GM23338 (cell line): Measurements from ENCODE around the gene ERH. TPM values are rescaled to one million over a fixed set of nuclear protein-coding genes. Genes with fewer than 3 reads are reported as not detected.

Source experiments
- CREB1 ChIP-seq: fragments of 250-450 bp; sonication (Bioruptor Pico); IDR thresholded peaks from 2 replicates; pipeline ENCODE4 v1.5.0; 2020; ENCODE audit warnings: low read depth, mild to moderate bottlenecking, moderate library complexity
- EZH2 ChIP-seq: fragments of 200-600 bp; sonication (generic); IDR thresholded peaks from one replicate; pipeline ENCODE4 v1.8.0; 2017; ENCODE audit warnings: antibody characterized with exemption, mild to moderate bottlenecking, low read depth; ENCODE audit not compliant: unreplicated experiment
- JUNB ChIP-seq: IDR thresholded peaks from one replicate; pipeline ENCODE4 v1.6.1; 2016; ENCODE audit warnings: antibody characterized with exemption; ENCODE audit not compliant: unreplicated experiment
- POLR2AphosphoS5 ChIP-seq: IDR thresholded peaks from 2 replicates; pipeline ENCODE4 v1.6.1; 2016; ENCODE audit warnings: antibody characterized with exemption, low read depth
- STAT1 ChIP-seq: IDR thresholded peaks from one replicate; pipeline ENCODE4 v1.6.1; 2016; ENCODE audit warnings: antibody characterized with exemption; ENCODE audit not compliant: unreplicated experiment
- ZNF331 ChIP-seq: fragments of 250-450 bp; sonication (Bioruptor Pico); IDR thresholded peaks from 2 replicates; pipeline ENCODE4 v1.5.0; 2020; ENCODE audit warnings: low read depth, mild to moderate bottlenecking, moderate library complexity
- polyA plus RNA-seq: library from polyadenylated mRNA; unstranded; fragments of >200 nt; fragmentation: Nextera tagmentation; extraction: Ambion mirVana; gene quantifications from 2 replicates; pipeline ENCODE4 v1.2.1, GENCODE V29; 2016
- total RNA-seq: library from RNA; depleted of rRNA; stranded (reverse); fragments of >200 nt; shearing (Covaris generic); gene quantifications from 2 replicates; pipeline ENCODE4 v1.2.3, GENCODE V29; 2014
- TF ChIP-seq, protein P1 (sequence below): fragments of 250-450 bp; sonication (Bioruptor Pico); IDR thresholded peaks from 2 replicates; pipeline ENCODE4 v1.5.0; 2020; ENCODE audit warnings: mild to moderate bottlenecking, moderate library complexity
- TF ChIP-seq, protein P2 (sequence below): IDR thresholded peaks from one replicate; pipeline ENCODE4 v1.6.1; 2018; ENCODE audit warnings: antibody characterized with exemption; ENCODE audit not compliant: unreplicated experiment
- TF ChIP-seq, protein P3 (sequence below), 2 experiments: fragments of 200-600 bp in 1 of 2; sonication (generic) in 1 of 2; conservative IDR thresholded peaks; 2 replicates each; pipeline versions ENCODE4 v1.5.1 to v1.6.1; 2016 to 2017; ENCODE audit warnings: antibody characterized with exemption in 2 of 2, low read depth in 2 of 2, mild to moderate bottlenecking in 2 of 2, moderate library complexity in 1 of 2

ERH gene
- total and polyA plus RNA-seq, 2 experiments from 2014 or later, result 188 to 545 TPM

DNA sequence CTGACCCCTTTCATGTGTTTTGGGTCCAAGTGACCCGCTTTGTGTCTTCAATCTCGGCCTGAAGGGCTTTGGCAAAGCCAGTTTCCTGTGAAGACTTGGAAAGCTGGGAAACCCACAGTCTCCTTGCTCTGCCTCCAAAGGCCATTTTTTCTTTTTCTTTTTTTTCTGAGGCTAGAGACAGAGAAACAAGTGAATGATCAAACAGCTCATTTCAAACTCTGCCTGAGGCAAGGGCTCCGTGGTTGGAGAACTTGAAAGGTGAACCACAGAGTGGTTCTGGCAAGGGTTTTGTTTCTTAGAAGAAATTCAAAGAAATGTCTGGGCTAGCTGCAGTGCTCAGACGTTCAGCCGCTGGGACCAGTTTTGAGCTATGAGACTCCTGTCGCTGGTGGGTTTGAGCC, 62.7 kb downstream of the ERH start (continued):
- TF ChIP-seq, protein P1, sequence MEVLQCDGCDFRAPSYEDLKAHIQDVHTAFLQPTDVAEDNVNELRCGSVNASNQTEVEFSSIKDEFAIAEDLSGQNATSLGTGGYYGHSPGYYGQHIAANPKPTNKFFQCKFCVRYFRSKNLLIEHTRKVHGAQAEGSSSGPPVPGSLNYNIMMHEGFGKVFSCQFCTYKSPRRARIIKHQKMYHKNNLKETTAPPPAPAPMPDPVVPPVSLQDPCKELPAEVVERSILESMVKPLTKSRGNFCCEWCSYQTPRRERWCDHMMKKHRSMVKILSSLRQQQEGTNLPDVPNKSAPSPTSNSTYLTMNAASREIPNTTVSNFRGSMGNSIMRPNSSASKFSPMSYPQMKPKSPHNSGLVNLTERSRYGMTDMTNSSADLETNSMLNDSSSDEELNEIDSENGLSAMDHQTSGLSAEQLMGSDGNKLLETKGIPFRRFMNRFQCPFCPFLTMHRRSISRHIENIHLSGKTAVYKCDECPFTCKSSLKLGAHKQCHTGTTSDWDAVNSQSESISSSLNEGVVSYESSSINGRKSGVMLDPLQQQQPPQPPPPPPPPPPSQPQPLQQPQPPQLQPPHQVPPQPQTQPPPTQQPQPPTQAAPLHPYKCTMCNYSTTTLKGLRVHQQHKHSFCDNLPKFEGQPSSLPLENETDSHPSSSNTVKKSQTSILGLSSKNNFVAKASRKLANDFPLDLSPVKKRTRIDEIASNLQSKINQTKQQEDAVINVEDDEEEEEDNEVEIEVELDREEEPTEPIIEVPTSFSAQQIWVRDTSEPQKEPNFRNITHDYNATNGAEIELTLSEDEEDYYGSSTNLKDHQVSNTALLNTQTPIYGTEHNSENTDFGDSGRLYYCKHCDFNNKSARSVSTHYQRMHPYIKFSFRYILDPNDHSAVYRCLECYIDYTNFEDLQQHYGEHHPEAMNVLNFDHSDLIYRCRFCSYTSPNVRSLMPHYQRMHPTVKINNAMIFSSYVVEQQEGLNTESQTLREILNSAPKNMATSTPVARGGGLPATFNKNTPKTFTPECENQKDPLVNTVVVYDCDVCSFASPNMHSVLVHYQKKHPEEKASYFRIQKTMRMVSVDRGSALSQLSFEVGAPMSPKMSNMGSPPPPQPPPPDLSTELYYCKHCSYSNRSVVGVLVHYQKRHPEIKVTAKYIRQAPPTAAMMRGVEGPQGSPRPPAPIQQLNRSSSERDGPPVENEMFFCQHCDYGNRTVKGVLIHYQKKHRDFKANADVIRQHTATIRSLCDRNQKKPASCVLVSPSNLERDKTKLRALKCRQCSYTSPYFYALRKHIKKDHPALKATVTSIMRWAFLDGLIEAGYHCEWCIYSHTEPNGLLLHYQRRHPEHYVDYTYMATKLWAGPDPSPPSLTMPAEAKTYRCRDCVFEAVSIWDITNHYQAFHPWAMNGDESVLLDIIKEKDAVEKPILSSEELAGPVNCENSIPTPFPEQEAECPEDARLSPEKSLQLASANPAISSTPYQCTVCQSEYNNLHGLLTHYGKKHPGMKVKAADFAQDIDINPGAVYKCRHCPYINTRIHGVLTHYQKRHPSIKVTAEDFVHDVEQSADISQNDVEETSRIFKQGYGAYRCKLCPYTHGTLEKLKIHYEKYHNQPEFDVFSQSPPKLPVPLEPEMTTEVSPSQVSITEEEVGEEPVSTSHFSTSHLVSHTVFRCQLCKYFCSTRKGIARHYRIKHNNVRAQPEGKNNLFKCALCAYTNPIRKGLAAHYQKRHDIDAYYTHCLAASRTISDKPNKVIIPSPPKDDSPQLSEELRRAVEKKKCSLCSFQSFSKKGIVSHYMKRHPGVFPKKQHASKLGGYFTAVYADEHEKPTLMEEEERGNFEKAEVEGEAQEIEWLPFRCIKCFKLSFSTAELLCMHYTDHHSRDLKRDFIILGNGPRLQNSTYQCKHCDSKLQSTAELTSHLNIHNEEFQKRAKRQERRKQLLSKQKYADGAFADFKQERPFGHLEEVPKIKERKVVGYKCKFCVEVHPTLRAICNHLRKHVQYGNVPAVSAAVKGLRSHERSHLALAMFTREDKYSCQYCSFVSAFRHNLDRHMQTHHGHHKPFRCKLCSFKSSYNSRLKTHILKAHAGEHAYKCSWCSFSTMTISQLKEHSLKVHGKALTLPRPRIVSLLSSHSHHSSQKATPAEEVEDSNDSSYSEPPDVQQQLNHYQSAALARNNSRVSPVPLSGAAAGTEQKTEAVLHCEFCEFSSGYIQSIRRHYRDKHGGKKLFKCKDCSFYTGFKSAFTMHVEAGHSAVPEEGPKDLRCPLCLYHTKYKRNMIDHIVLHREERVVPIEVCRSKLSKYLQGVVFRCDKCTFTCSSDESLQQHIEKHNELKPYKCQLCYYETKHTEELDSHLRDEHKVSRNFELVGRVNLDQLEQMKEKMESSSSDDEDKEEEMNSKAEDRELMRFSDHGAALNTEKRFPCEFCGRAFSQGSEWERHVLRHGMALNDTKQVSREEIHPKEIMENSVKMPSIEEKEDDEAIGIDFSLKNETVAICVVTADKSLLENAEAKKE (CRISPR knock-in tag), result no peak
- TF ChIP-seq, protein P2, sequence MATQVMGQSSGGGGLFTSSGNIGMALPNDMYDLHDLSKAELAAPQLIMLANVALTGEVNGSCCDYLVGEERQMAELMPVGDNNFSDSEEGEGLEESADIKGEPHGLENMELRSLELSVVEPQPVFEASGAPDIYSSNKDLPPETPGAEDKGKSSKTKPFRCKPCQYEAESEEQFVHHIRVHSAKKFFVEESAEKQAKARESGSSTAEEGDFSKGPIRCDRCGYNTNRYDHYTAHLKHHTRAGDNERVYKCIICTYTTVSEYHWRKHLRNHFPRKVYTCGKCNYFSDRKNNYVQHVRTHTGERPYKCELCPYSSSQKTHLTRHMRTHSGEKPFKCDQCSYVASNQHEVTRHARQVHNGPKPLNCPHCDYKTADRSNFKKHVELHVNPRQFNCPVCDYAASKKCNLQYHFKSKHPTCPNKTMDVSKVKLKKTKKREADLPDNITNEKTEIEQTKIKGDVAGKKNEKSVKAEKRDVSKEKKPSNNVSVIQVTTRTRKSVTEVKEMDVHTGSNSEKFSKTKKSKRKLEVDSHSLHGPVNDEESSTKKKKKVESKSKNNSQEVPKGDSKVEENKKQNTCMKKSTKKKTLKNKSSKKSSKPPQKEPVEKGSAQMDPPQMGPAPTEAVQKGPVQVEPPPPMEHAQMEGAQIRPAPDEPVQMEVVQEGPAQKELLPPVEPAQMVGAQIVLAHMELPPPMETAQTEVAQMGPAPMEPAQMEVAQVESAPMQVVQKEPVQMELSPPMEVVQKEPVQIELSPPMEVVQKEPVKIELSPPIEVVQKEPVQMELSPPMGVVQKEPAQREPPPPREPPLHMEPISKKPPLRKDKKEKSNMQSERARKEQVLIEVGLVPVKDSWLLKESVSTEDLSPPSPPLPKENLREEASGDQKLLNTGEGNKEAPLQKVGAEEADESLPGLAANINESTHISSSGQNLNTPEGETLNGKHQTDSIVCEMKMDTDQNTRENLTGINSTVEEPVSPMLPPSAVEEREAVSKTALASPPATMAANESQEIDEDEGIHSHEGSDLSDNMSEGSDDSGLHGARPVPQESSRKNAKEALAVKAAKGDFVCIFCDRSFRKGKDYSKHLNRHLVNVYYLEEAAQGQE, result no peak
- TF ChIP-seq CREB1 (CRISPR knock-in tag) (no peak), STAT1 (no peak), EZH2 (no peak), JUNB (no peak), POLR2AphosphoS5 (no peak), ZNF331 (CRISPR knock-in tag) (no peak)
- TF ChIP-seq, protein P3, sequence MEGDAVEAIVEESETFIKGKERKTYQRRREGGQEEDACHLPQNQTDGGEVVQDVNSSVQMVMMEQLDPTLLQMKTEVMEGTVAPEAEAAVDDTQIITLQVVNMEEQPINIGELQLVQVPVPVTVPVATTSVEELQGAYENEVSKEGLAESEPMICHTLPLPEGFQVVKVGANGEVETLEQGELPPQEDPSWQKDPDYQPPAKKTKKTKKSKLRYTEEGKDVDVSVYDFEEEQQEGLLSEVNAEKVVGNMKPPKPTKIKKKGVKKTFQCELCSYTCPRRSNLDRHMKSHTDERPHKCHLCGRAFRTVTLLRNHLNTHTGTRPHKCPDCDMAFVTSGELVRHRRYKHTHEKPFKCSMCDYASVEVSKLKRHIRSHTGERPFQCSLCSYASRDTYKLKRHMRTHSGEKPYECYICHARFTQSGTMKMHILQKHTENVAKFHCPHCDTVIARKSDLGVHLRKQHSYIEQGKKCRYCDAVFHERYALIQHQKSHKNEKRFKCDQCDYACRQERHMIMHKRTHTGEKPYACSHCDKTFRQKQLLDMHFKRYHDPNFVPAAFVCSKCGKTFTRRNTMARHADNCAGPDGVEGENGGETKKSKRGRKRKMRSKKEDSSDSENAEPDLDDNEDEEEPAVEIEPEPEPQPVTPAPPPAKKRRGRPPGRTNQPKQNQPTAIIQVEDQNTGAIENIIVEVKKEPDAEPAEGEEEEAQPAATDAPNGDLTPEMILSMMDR (conservative IDR thresholded peaks at IDR 0.05; ENCODE audit: low read depth in 2 of 2), result no peak
